ENCODE results near the gene UBAC2.

UBAC2 gene

GRCh38 chr13:99266827-99267226 lies 66.2 kb downstream of the UBAC2 start:
- Histone ChIP-seq H3K9me2 (ENCODE audit: low read depth, low read length) (no peaks in the 10 kb centered on the region), H3K27ac (ENCODE audit: low read depth, low read length, poor library complexity, severe bottlenecking) (no peak overlapping the region), H3K27me3 (ENCODE audit: insufficient read depth, low read length) (no peaks in the 10 kb centered on the region), H3K36me3 (ENCODE audit: insufficient read depth, low read length) (peaks cover 2% of the 10 kb centered on the region; the same call in 1 of the 2 replicates), H3K4me1 (ENCODE audit: insufficient read depth, low read length, severe bottlenecking) (peaks cover 39% of the 10 kb centered on the region), H3K4me2 (ENCODE audit: low read length) (no peak overlapping the region), H3K79me2 (ENCODE audit: insufficient read depth, low read length) (no peaks in the 10 kb centered on the region), H3K9me3 (ENCODE audit: low read length) (no peaks in the 10 kb centered on the region), H3F3A (ENCODE audit: insufficient read depth, low read length) (peaks cover 4% of the 10 kb centered on the region; the same call in 1 of the 2 replicates), H3K4me3 (ENCODE audit: low read depth, low read length, poor library complexity, severe bottlenecking) (no peak overlapping the region), H3K9ac (ENCODE audit: low read length) (no peak overlapping the region), H2AFZ (ENCODE audit: low read length) (no peak overlapping the region), H4K20me1 (ENCODE audit: insufficient read depth, low read length) (no peaks in the 10 kb centered on the region)
- TF ChIP-seq EZH2 (IDR thresholded peaks at IDR 0.05; ENCODE audit: borderline replicate concordance, low read length): no peak
- TF ChIP-seq, protein P1, sequence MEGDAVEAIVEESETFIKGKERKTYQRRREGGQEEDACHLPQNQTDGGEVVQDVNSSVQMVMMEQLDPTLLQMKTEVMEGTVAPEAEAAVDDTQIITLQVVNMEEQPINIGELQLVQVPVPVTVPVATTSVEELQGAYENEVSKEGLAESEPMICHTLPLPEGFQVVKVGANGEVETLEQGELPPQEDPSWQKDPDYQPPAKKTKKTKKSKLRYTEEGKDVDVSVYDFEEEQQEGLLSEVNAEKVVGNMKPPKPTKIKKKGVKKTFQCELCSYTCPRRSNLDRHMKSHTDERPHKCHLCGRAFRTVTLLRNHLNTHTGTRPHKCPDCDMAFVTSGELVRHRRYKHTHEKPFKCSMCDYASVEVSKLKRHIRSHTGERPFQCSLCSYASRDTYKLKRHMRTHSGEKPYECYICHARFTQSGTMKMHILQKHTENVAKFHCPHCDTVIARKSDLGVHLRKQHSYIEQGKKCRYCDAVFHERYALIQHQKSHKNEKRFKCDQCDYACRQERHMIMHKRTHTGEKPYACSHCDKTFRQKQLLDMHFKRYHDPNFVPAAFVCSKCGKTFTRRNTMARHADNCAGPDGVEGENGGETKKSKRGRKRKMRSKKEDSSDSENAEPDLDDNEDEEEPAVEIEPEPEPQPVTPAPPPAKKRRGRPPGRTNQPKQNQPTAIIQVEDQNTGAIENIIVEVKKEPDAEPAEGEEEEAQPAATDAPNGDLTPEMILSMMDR (IDR thresholded peaks at IDR 0.05; ENCODE audit: low read length): no peak

DNA sequence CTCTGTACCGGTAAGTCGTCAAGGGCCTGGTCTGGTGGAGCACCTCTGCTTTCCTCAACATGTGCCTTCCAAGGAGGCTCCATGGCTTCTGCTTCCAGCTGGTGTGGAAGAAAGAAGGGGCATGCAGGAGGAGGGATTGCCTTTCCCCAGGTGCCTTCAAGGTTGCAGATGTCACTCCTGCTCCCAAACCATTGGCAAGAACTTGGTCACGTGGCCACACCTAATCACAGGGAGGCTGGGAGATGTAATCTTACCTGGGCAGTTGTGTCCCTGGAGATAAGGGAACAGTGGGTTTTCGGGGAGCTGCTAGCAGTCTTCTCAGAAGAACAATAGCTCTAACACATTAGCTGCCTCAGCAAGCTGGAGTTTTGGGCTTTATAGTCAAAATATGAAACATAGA lies 67.3 kb downstream of the UBAC2 start:
- Histone ChIP-seq H3K36me3 (ENCODE audit: insufficient read depth, low read length) (peaks cover 12% of the 10 kb centered on the region; the same call in 1 of the 2 replicates), H3K27ac (ENCODE audit: low read depth, low read length, poor library complexity, severe bottlenecking) (no peak overlapping the region), H3K9me3 (ENCODE audit: low read length) (no peaks in the 10 kb centered on the region), H4K20me1 (ENCODE audit: insufficient read depth, low read length) (no peaks in the 10 kb centered on the region), H3K4me1 (ENCODE audit: insufficient read depth, low read length, severe bottlenecking) (peaks cover 39% of the 10 kb centered on the region), H3K9me2 (ENCODE audit: low read depth, low read length) (no peaks in the 10 kb centered on the region), H3K4me2 (ENCODE audit: low read length) (no peak overlapping the region), H3K4me3 (ENCODE audit: low read depth, low read length, poor library complexity, severe bottlenecking) (no peak overlapping the region), H3K9ac (ENCODE audit: low read length) (no peak overlapping the region), H3K27me3 (ENCODE audit: insufficient read depth, low read length) (no peaks in the 10 kb centered on the region), H3K79me2 (ENCODE audit: insufficient read depth, low read length) (no peaks in the 10 kb centered on the region), H2AFZ (ENCODE audit: low read length) (no peak overlapping the region), H3F3A (ENCODE audit: insufficient read depth, low read length) (peaks cover 4% of the 10 kb centered on the region; the same call in 1 of the 2 replicates)
- TF ChIP-seq, protein P1 (IDR thresholded peaks at IDR 0.05; ENCODE audit: low read length): no peak
- TF ChIP-seq EZH2 (IDR thresholded peaks at IDR 0.05; ENCODE audit: borderline replicate concordance, low read length): no peak

DNA sequence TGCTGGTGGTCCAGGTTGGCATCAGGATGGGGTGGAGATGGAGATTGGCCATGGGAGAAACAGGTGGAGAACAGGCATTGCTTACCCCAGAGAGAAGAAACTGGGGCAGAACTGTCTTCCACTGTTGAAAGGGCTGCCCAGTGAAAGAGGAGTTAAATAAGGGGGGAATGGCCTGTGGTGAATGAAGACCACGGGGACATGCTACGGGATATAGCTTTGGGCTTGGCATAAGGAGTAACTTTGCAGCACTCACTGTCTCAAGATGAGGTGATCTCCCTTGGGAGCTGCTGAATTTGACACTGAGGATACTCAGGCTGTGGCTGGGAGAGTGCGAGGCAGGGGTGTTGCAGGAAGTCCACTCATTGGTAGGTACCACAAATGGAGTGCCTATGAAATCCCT lies 68.2 kb downstream of the UBAC2 start:
- H2AFZ ChIP-seq (ENCODE audit: low read length): no peak overlapping the region
- TF ChIP-seq EZH2 (IDR thresholded peaks at IDR 0.05; ENCODE audit: borderline replicate concordance, low read length): no peak
- TF ChIP-seq, protein P1 (IDR thresholded peaks at IDR 0.05; ENCODE audit: low read length): no peak

More for the DNA sequence above, 68.2 kb downstream of the UBAC2 start:
- Histone ChIP-seq H3K9me3 (ENCODE audit: low read length) (no peaks in the 10 kb centered on the region), H3K9ac (ENCODE audit: low read length) (no peak overlapping the region), H3K27me3 (ENCODE audit: insufficient read depth, low read length) (no peaks in the 10 kb centered on the region), H3K4me2 (ENCODE audit: low read length) (no peak overlapping the region), H3K79me2 (ENCODE audit: insufficient read depth, low read length) (no peaks in the 10 kb centered on the region), H3F3A (ENCODE audit: insufficient read depth, low read length) (peaks cover 4% of the 10 kb centered on the region; the same call in 1 of the 2 replicates), H3K27ac (ENCODE audit: low read depth, low read length, poor library complexity, severe bottlenecking) (no peak overlapping the region), H3K4me3 (ENCODE audit: low read depth, low read length, poor library complexity, severe bottlenecking) (no peak overlapping the region), H4K20me1 (ENCODE audit: insufficient read depth, low read length) (no peaks in the 10 kb centered on the region), H3K36me3 (ENCODE audit: insufficient read depth, low read length) (peaks cover 12% of the 10 kb centered on the region; the same call in 1 of the 2 replicates), H3K9me2 (ENCODE audit: low read depth, low read length) (no peaks in the 10 kb centered on the region), H3K4me1 (ENCODE audit: insufficient read depth, low read length, severe bottlenecking) (peaks cover 32% of the 10 kb centered on the region)

All from OCI-LY1 (cell line).